GM19395 (cell line): ENCODE results near the gene PKD1L1.
"Not testable (repeated sequence)": the region's sequence is repeated elsewhere in the genome, so short reads cannot be mapped to it uniquely, and the experiment has no call there.

Source experiments
- ATAC-seq: cut with Tn5 transposase; IDR thresholded peaks from one replicate; pipeline ENCODE4 v1.9.1; 2021; ENCODE audit warnings: mild to moderate bottlenecking, moderate library complexity; ENCODE audit not compliant: unreplicated experiment

Gene PKD1L1

DNA sequence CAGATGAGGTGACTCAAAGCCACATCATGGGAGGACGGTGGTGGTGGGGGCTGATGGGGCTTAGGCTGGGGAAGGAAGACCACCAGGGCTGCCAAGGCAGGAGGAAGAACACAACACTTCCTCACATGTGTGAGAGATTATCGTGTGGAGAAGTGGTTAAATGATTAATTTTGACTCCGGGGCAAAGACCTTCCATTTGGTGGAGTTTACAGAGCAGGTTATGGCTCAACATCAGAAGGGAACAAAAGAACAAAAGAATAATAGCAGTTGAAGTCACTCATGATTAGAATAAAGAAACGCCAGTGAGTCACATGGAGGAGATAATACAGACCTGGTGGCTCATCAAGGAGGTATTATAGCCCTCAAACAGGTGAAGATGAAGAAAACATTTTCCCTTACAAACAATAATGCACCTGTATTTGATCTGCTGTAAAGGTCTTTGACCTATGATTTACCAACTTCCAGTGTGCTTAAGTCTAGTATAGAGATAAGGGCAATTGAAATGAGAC is 170.1 kb downstream of the PKD1L1 start:
- ATAC-seq: no peak

GRCh38 chr7:47777531-47778152 is 170.6 kb downstream of the PKD1L1 start:
- no peak for ATAC-seq

DNA sequence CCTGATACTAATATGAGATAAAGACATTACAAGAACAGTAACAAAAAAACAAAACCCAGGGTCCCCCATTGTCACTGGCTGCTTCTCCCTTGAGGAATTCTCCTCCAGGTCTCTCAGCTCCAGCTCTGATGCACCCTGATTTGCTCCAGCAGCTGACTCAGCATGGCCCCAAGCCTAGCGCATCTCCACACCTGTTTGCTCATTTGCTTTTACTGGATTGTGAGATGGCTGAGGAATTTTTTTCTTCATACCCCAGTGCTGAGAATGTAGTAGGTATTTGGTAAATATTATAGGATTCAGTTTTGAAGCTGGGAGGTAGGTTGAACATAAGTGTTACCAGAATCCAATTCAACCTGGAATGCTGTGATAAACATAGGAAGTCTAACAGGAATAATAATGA is 171.9 kb downstream of the PKD1L1 start:
- no peak for ATAC-seq

DNA sequence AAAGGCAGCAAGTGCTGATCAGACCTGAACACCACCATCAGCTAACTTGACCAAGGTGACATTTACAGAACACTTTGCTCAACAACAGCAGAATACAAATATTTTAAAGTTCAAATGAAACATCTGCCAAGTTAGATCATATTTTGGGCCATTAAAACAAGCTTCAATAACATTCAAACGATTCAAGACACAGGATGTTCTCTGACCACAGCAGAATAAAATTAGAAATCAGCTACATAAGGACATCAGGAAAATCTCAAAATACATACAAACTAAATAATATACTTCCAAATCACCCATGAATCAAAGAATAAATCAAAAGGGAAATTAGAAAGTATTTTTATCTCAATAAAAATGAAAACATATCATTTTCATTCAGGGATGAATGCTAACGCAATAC is 173.0 kb downstream of the PKD1L1 start:
- no peak for ATAC-seq

DNA sequence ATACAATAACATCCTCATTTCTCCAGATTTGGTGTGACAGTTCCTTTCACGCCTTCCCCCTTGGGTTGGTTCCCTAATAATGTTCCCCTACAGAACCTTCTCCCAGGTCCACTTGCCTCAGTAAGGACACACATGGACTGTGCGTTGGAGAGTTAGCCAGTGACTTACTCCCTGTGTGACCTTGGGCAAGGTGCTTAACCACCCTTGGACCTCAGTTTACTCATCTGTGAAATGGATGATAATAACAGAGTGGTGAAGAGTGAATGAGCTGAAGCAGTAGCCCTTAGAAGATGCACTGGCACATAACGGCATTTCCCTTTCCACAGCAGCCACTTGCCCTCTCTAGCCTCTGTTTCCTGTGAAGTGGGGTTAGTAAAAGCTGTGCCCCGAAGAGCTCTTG is 175.8 kb downstream of the PKD1L1 start:
- no peak for ATAC-seq

DNA sequence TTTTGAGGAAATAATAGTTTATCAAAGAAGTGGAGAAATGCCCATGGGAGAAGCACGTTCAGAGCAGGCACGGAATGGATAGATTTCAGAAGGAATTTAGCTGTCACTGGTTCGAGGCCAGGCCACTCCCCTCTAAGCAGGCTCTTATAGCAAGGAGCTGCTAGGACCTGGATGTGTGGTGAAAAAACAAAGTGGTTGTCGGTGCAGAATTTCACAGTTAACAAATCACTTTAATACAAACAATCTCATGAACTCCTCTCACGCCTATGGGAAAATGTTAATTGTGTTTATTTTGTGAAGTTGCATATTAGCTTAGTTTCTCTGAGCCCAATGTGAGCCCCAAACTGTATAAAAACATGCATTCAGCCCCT is 176.3 kb downstream of the PKD1L1 start:
- no peak for ATAC-seq

GRCh38 chr7:47771336-47771989 is 176.8 kb downstream of the PKD1L1 start:
- ATAC-seq: no peak

DNA sequence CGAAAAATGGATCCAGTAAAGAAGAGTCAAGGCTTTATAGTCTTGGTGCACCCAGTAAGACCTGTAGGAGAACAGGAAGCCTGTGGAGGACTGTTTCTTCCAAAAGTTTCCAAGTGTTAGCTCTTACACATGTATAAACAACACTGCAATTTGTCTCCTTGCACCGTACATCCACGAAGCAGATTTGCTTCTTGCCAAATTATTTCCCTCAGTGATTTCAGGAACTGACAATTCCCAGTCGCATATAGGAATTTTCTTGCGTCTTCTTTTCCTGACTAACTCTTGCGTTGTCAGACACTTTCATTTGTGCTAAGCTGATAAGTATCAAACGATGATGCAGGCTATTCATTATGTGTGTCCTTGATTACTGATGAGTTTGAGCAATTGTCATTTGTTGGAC is 182.1 kb downstream of the PKD1L1 start:
- ATAC-seq: no peak

DNA sequence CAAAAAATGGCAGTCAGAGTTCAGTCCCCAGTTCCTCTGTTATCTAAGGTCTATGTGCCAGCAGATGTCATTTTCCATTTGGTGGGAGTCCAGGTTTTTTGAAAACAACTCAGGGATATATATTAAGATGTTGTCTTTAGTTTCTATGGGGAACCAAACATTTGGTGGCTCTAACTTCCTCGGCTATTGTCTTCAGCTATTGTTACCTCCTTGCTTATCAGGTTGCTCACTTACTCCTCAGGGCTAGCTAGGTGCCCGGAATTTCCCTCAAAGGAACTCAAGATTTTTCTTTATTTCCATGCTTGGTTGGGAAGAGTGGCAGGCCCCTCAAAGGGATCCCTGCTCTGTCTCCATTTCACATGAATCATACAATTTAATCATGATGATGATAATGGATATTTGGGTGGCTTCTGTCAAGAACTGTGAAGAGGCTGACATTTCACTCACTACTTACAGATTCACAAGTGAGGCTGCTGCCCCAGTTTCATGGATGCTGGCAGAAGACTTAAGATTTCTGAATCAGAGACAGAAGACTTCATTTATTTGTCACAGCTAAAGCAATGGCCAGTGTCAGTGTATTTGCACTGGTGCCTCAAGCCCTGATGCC is 182.8 kb downstream of the PKD1L1 start:
- no peak for ATAC-seq

- no peak for ATAC-seq
Measured at GRCh38 chr7:47764746-47765145, 183.5 kb downstream of the PKD1L1 start.

DNA sequence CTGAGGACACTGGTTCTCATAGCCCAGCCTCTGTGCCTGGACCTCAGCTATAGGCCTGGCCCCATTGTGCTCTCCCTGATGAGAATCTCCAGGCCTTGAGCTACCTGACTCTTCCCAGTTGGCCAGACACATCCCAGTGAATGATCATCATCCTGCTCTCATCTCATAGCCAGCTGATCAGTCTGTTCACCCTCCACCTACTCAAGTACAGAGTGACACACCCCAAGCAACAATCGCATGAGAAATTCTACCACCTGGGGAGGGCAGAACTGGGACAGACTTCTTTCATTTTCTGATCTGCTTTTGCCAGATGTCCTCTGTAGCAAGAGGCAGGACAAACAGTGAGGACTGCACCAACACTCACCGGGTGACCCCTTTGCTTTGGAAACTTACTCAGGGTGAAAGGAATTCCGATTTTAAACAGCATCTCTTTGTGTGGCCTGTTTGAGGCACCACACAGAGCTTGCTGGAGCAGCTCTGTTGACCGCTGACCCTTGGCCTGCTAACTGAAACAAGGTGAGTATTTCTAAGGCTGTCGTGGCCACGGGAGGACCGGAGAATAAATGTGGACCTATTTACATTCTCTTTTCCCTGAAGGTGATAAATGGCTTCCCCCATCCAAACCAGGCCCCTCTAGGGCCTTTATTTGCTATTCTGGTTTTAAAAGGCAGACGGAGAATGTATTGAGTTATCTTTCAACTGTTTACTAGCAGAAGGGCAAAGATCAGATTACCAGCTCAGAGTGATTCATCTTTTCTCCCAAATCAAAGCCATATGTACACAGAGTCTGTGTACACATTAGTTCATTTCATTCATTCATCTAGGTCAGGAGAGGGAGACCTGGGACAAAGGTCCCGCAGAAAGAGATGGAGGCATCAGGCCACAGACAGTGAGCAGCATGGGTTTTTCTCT is 184.9 kb downstream of the PKD1L1 start:
- ATAC-seq: no peak

DNA sequence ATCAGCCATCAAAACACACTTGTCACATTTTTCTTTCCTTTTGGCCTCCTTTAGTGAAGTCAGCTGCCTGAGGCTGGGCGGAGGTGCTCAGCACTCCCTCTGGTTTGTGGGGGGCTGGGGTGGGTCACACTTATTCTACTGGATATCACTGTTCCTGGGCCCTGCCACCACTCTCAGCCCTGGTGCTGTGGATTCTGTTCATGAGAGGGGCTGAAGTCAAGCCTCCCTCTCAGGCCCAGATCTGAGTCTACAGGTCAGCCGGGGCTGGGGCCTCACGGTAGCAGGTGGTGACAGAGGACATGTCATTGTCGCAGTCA is 185.6 kb downstream of the PKD1L1 start:
- no peak for ATAC-seq

DNA sequence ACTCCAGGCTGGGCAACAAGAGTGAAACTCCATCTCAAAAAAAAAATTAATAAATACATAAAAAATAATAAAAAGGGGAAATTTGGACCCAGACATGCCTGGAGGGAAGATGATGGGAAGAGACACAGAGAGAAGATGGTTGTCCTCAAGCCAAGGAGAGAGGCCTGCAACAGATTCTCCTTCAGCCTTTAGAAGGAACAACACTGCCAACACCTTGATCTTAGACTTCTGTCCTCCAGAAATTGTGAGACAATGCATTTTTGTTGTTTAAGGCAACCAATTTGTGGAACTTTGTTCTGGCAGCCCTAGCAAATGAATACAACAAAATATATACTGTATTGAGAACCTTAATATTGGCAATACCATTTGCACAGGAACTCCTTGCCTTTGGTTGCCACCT is 186.1 kb downstream of the PKD1L1 start:
- ATAC-seq: no peak

DNA sequence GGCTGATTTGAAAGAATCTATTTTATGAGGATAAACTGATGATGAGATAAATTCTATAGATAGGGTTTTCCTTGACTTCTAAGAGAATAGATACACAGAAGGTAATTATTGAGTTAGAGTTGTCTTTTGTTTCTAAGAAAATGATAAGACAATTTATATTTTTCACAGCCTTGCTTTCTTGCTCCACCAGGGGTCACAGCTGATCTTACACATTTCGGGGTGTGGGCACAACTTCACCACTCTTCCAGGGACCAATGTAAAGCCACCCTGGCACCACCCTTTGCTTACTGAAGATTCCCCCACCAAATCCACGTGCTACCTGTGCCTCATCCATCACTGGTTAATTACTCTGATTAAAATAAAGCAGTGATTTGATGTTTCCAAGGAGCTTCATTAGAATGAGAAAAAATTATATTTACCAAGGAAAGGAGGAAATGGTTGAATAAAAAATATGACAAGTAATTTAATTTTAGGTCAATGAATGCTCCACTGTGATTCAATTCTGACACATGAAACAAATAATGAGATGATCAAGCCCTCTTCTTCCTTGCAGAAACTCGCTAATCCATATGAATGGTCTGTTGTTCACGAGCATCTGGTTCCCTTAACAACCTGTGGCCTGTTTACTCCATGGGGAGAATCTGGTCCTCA is 189.1 kb downstream of the PKD1L1 start:
- no peak for ATAC-seq

- ATAC-seq: no peak
Measured at GRCh38 chr7:47758546-47758945, 189.7 kb downstream of the PKD1L1 start.

DNA sequence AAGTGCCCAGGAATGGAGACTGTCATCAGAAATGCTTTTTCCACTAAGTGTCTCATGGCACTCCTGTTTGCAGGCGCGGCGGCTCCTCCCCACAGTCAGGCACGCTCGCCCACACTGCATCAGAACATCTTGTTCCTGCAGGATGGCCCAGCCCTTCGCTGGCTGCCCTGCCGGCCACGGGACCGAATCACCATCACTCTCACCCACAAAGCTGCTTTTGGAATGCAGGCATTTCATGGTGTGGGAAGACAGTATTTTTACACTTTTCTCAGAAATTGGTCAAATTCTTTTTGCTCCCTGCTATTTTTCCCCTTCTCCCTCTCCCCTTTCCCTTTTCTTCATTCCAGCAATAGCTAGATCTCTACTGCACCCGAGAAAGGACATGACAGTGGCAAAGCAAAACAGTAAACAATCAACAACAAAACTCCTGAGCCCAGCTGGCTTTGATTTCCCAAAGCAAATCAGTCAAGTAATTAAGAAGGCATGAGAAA is 190.3 kb downstream of the PKD1L1 start:
- ATAC-seq: no peak

GRCh38 chr7:47756636-47757035 is 191.6 kb downstream of the PKD1L1 start:
- ATAC-seq: no peak

- ATAC-seq: no peak
Measured at GRCh38 chr7:47755248-47755647, 193.0 kb downstream of the PKD1L1 start.

DNA sequence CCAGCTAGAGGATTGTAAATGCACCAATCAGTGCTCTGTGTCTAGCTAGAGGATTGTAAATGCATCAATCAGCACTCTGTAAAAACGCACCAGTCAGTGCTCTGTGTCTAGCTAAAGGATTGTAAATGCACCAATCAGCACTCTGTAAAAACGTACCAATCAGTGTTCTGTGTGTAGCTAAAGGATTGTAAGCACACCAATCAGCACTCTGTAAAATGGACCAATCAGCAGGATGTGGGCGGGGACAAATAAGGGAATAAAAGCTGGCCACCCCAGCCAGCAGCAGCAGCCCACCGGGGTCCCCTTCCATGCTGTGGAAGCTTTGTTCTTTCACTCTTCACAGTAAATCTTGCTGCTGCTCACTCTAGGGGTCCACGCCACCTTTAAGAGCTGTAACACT is 196.5 kb downstream of the PKD1L1 start:
- ATAC-seq: not testable (repeated sequence)

DNA sequence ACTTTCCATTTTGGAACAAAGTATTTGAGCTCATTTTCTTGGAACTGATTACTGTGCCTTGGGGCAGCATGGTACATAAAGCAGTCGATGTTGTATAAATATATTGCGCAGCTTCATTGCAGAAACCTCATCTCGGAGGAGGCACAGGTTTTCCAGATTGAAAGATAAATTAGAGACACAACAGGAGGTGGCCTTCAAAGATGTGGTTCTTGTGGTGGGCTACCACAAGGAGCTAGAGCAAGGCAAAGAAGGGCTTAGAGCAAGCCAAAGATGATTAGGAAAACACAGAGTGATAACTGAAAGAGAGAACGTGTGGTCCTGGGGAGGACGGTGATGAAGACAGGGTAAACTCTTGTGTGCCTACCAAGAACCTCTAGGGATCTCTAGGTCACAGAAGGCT is 197.2 kb downstream of the PKD1L1 start:
- ATAC-seq: no peak

- no peak for ATAC-seq
Measured at GRCh38 chr7:47748041-47748440, 200.2 kb downstream of the PKD1L1 start.
